ENCODE data around the gene HACL1.

- TF ChIP-seq CTCF (IDR thresholded peaks at IDR 0.05) (no peak), ZFX (IDR thresholded peaks at IDR 0.05; ENCODE audit: borderline replicate concordance) (no peak)
These were observed 25.9 kb downstream of the HACL1 start for GRCh38 chr3:15575446-15575845.

Measured in 22Rv1 (cell line).